HepG2 (cell line): ENCODE measurements around the gene CFD. TPM values are rescaled to one million over a fixed set of nuclear protein-coding genes. Genes with fewer than 3 reads are reported as not detected.

Experiments
- ATAC-seq: fragments of 200-7000 bp; cut with Tn5 transposase; 3 replicates; pipeline ENCODE4 v1.9.1; 2020; ENCODE audit warnings: mild to moderate bottlenecking, moderate library complexity
- BruUV-seq: library from RNA; stranded (reverse); fragments of 400-500 nt; replicated peaks from 2 replicates; lab custom pipeline; 2021; lab: Mats Ljungman, UMichigan
- CTCF ChIA-PET: fragments of 300-600 bp; formaldehyde crosslinking; extraction: SDS; loops from one replicate; lab custom pipeline; 2021; ENCODE audit warnings: low total read pairs, inconsistent platforms, low intra/inter-chr PET ratio; lab: Yijun Ruan, JAX
- POLR2A ChIA-PET: fragments of 350-600 bp; sonication (Branson Sonifier 250); formaldehyde crosslinking; loops from one replicate; lab custom pipeline; 2020; ENCODE audit warnings: antibody characterized with exemption, inconsistent platforms; lab: Yijun Ruan, JAX
- DNase-seq: peaks from one replicate; pipeline ENCODE4 v3.0.0-alpha.2; 2015; ENCODE audit warnings: low spot score
- FAIRE-seq: peaks from 3 replicates; lab custom pipeline; 2011; peaks lifted over from hg19 to GRCh38; lab: Jason Lieb, UNC
- H2AFZ ChIP-seq: one replicate; pipeline ENCODE4 v1.6.1; 2011; ENCODE audit warnings: low read length, inconsistent platforms
- H3K27ac ChIP-seq: fragments of 300-600 bp; 3 replicates; pipeline ENCODE4 v1.8.0; 2011; ENCODE audit warnings: mixed run types, mild to moderate bottlenecking, mixed read lengths, low read length, inconsistent platforms; ENCODE audit not compliant: insufficient read depth; ENCODE audit errors: extremely low read length
- H3K27me3 ChIP-seq, 2 experiments: fragments of 200-600 bp in 1 of 2; 2 replicates in 1 of 2; 3 replicates in 1 of 2; pipeline versions ENCODE4 v1.6.0 to v1.8.0; 2011; ENCODE audit warnings: low read length in 2 of 2, mild to moderate bottlenecking in 2 of 2, moderate library complexity in 2 of 2, inconsistent platforms in 1 of 2; ENCODE audit not compliant: insufficient read depth in 2 of 2, control insufficient read depth in 1 of 2
- H3K36me3 ChIP-seq, 2 experiments: fragments of 200-600 bp in 1 of 2; replicated peaks in 1 of 2; 2 replicates in 1 of 2; 3 replicates in 1 of 2; pipeline versions ENCODE4 v1.5.1 to v1.8.0; 2011; ENCODE audit warnings: low read length in 2 of 2, inconsistent platforms in 1 of 2; ENCODE audit not compliant: insufficient read depth in 2 of 2, control insufficient read depth in 1 of 2
- H3K4me1 ChIP-seq: 2 replicates; pipeline ENCODE4 v1.5.1; 2012; ENCODE audit warnings: low read length, inconsistent platforms; ENCODE audit not compliant: insufficient read depth
- H3K4me2 ChIP-seq: 2 replicates; pipeline ENCODE4 v1.6.0; 2011; ENCODE audit warnings: low read depth, low read length, inconsistent platforms
- H3K4me3 ChIP-seq, 3 experiments: fragments of 200-600 bp in 1 of 3; sonication (generic), shearing (Covaris generic) in 1 of 3; replicated peaks in 1 of 3; 2 replicates each; pipeline ENCODE4 v1.5.1; 2011 to 2016; ENCODE audit warnings: low read length in 3 of 3, inconsistent platforms in 2 of 3, low read depth in 2 of 3, mild to moderate bottlenecking in 2 of 3, control low read depth in 1 of 3, mixed read lengths in 1 of 3; ENCODE audit not compliant: insufficient read depth in 1 of 3
- H3K79me2 ChIP-seq: one replicate; pipeline ENCODE4 v1.6.1; 2011; ENCODE audit warnings: low read length, inconsistent platforms; ENCODE audit not compliant: insufficient read depth
- H3K9ac ChIP-seq: 2 replicates; pipeline ENCODE4 v1.6.0; 2011; ENCODE audit warnings: mild to moderate bottlenecking, low read depth, low read length, inconsistent platforms; ENCODE audit not compliant: insufficient read depth
- H3K9me3 ChIP-seq: 2 replicates; pipeline ENCODE4 v1.5.1; 2012; ENCODE audit warnings: mild to moderate bottlenecking, low read length
- H4K20me1 ChIP-seq: 2 replicates; pipeline ENCODE4 v1.6.0; 2011; ENCODE audit warnings: inconsistent platforms, mild to moderate bottlenecking, low read length, moderate library complexity; ENCODE audit not compliant: insufficient read depth
- AGO2 ChIP-seq: fragments of 200-400 bp; formaldehyde crosslinking; optimal IDR thresholded peaks from 2 replicates; pipeline ENCODE3; 2017; ENCODE audit warnings: mild to moderate bottlenecking, low read depth, low read length, moderate library complexity
- HNRNPL ChIP-seq: fragments of 200-400 bp; formaldehyde crosslinking; IDR thresholded peaks from 2 replicates; pipeline ENCODE4 v1.6.1; 2017; ENCODE audit warnings: mild to moderate bottlenecking, low read depth, low read length
- RBFOX2 ChIP-seq: fragments of 200-400 bp; formaldehyde crosslinking; IDR thresholded peaks from 2 replicates; pipeline ENCODE4 v1.6.1; 2017; ENCODE audit warnings: low read depth, mild to moderate bottlenecking, low read length
- YY1 ChIP-seq: IDR thresholded peaks from 2 replicates; pipeline ENCODE4 v1.6.1; 2011; ENCODE audit warnings: low read length, low read depth, moderate library complexity, mild to moderate bottlenecking; ENCODE audit not compliant: insufficient read depth, insufficient replicate concordance
- ZNF329 ChIP-seq: sonication (generic); formaldehyde crosslinking; IDR thresholded peaks from 2 replicates; pipeline ENCODE4 v1.9.0; 2021; ENCODE audit warnings: low read depth, mild to moderate bottlenecking, missing genetic modification reagents
- ZNF678 ChIP-seq: sonication (generic); formaldehyde crosslinking; IDR thresholded peaks from 2 replicates; pipeline ENCODE4 v1.4.0; 2020; ENCODE audit warnings: mild to moderate bottlenecking, missing genetic modification reagents
- ZNF883 ChIP-seq: sonication (generic); formaldehyde crosslinking; IDR thresholded peaks from 2 replicates; pipeline ENCODE4 v1.5.1; 2020; ENCODE audit warnings: mild to moderate bottlenecking, missing genetic modification reagents; ENCODE audit errors: not compliant biosample characterization
- WGBS: methylation state at CpG from one replicate; pipeline ENCODE4 v1.1.6; 2017; ENCODE audit warnings: low lambda C conversion rate; 5-methylcytosine and 5-hydroxymethylcytosine counted together
- in situ Hi-C: cut with HindIII; loops from 2 replicates; pipeline ENCODE4 v1.10.0; 2017; ENCODE audit warnings: low pct_unique_long_range_greater_than_20kb; ENCODE audit not compliant: extremely low pct_ligation_motif_present
- intact Hi-C: fragments of 100-400 bp; cut with micrococcal nuclease; formaldehyde crosslinking; loops from one replicate; pipeline ENCODE4 v1.10.0; 2022; ENCODE audit not compliant: unreplicated experiment
- polyA plus RNA-seq, 8 experiments: library from polyadenylated mRNA; depleted of rRNA in 3 of 8; stranded (reverse) in 7 of 8; unstranded in 1 of 8; fragments of >200 nt; fragmentation: Illumina TruSeq in 4 of 8; extraction: Trizol in 4 of 8; gene quantifications; 2 replicates each; pipeline versions ENCODE4 v1.2.1 to v1.2.3, GENCODE V29; 2011 to 2016; ENCODE audit warnings: low read depth in 4 of 8, missing spikeins in 1 of 8, mixed read lengths in 1 of 8; ENCODE audit not compliant: insufficient read depth in 1 of 8
- total RNA-seq, 5 experiments: library from RNA; depleted of rRNA; stranded (reverse); fragments of >200 nt; fragmentation: Illumina TruSeq; extraction: Trizol; gene quantifications; 2 replicates each; pipeline ENCODE4 v1.2.3, GENCODE V29; 2016; ENCODE audit warnings: low read depth in 1 of 5
- TF ChIP-seq, protein P1 (sequence below): sonication (generic); formaldehyde crosslinking; IDR thresholded peaks from 2 replicates; pipeline ENCODE4 v1.5.1; 2020; ENCODE audit warnings: mild to moderate bottlenecking, missing genetic modification reagents, borderline replicate concordance
- TF ChIP-seq, protein P2 (sequence below): sonication (generic); formaldehyde crosslinking; IDR thresholded peaks from 2 replicates; pipeline ENCODE4 v1.5.1; 2020; ENCODE audit warnings: mild to moderate bottlenecking, missing genetic modification reagents, borderline replicate concordance

Gene CFD
- total and polyA plus RNA-seq, 2 of the 13 experiments (the other 11 are each of a cell fraction or from before 2014, with no cell fraction given): 2.3 to 4.6 TPM

DNA sequence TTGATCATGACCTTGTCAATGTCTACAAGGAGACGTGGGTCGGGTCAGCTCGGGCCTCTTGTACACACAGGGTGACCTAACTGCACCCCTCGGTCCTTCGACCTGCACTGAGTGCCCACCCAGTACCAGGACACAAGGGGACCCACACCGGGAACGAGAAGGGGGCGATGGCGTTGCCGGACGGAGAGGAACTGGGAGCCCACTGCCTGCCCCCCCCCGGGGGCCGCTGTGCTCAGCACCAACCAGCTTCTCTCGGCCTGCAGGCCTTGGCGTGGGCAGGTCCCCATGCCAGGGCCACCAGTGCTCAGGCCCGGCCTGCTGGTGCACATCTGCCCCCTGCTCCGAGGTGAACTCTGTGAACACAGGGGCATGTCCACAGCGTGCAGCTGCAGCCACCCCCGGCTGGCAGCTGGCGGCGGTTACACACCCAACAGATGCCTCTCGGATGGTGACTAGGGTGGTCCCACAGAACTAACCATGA lies 14.1 kb downstream of the CFD start:
- in situ Hi-C loops (no loop called here), intact Hi-C loops (no loop called here)
- WGBS: 95% methylated on average over 4 of the region's 22 CpGs
- H3K4me1 ChIP-seq: no peaks in the 10 kb centered on the region
- H3K4me3 ChIP-seq: no peak overlapping the region
- no TSS peak for BruUV-seq
- H4K20me1 ChIP-seq: no peaks in the 10 kb centered on the region
- FAIRE-seq: no peak
- POLR2A ChIA-PET: no interaction called here
- H3K79me2 ChIP-seq: no peaks in the 10 kb centered on the region
- H3K9me3 ChIP-seq: no peaks in the 10 kb centered on the region
- H3K27ac ChIP-seq: no peak overlapping the region
- CTCF ChIA-PET: no interaction called here
- ATAC-seq: no peak
- H3K9ac ChIP-seq: no peak overlapping the region
- no peak overlapping the region for H3K4me2 ChIP-seq
- H2AFZ ChIP-seq: no peak overlapping the region
- no peak for DNase-seq
- no peaks in the 10 kb centered on the region for H3K27me3 ChIP-seq
- H3K36me3 ChIP-seq: peaks cover under 1 to 5% of the 10 kb centered on the region in 2 experiments; a peak in 3 of 5 replicates
- no peak for TF ChIP-seq ZNF678 (CRISPR knock-in tag)
- no peak for TF ChIP-seq YY1
- TF ChIP-seq ZNF883: no peak
- 0 out of 2 replicates have a peak, but pooled peaks have one; percentile 15 for TF ChIP-seq RBFOX2
- TF ChIP-seq AGO2: peak; percentile 72
- TF ChIP-seq, protein P1, sequence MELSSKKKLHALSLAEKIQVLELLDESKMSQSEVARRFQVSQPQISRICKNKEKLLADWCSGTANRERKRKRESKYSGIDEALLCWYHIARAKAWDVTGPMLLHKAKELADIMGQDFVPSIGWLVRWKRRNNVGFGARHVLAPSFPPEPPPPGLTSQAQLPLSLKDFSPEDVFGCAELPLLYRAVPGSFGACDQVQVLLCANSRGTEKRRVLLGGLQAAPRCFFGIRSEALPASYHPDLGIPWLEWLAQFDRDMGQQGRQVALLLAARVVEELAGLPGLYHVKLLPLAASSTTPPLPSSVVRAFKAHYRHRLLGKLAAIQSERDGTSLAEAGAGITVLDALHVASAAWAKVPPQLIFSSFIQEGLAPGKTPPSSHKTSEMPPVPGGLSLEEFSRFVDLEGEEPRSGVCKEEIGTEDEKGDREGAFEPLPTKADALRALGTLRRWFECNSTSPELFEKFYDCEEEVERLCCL (CRISPR knock-in tag): no peak
- TF ChIP-seq HNRNPL: 0 out of 2 replicates have a peak, but pooled peaks have one; percentile 36
- TF ChIP-seq, protein P2, sequence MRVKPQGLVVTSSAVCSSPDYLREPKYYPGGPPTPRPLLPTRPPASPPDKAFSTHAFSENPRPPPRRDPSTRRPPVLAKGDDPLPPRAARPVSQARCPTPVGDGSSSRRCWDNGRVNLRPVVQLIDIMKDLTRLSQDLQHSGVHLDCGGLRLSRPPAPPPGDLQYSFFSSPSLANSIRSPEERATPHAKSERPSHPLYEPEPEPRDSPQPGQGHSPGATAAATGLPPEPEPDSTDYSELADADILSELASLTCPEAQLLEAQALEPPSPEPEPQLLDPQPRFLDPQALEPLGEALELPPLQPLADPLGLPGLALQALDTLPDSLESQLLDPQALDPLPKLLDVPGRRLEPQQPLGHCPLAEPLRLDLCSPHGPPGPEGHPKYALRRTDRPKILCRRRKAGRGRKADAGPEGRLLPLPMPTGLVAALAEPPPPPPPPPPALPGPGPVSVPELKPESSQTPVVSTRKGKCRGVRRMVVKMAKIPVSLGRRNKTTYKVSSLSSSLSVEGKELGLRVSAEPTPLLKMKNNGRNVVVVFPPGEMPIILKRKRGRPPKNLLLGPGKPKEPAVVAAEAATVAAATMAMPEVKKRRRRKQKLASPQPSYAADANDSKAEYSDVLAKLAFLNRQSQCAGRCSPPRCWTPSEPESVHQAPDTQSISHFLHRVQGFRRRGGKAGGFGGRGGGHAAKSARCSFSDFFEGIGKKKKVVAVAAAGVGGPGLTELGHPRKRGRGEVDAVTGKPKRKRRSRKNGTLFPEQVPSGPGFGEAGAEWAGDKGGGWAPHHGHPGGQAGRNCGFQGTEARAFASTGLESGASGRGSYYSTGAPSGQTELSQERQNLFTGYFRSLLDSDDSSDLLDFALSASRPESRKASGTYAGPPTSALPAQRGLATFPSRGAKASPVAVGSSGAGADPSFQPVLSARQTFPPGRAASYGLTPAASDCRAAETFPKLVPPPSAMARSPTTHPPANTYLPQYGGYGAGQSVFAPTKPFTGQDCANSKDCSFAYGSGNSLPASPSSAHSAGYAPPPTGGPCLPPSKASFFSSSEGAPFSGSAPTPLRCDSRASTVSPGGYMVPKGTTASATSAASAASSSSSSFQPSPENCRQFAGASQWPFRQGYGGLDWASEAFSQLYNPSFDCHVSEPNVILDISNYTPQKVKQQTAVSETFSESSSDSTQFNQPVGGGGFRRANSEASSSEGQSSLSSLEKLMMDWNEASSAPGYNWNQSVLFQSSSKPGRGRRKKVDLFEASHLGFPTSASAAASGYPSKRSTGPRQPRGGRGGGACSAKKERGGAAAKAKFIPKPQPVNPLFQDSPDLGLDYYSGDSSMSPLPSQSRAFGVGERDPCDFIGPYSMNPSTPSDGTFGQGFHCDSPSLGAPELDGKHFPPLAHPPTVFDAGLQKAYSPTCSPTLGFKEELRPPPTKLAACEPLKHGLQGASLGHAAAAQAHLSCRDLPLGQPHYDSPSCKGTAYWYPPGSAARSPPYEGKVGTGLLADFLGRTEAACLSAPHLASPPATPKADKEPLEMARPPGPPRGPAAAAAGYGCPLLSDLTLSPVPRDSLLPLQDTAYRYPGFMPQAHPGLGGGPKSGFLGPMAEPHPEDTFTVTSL (CRISPR knock-in tag): no peak
- TF ChIP-seq ZNF329 (CRISPR knock-in tag): no peak
